Suppressor macrophage (primary cell): ENCODE measurements around the gene ZNF761.
A peak's percentile ranks its signal among the peaks of the same experiment; 100 is the strongest.
"Not testable (repeated sequence)": the region's sequence is repeated elsewhere in the genome, so short reads cannot be mapped to it uniquely, and the experiment has no call there.

Experiments
- DNase-seq, 4 experiments: peaks; one replicate each; pipeline ENCODE4 v3.0.0-alpha.2; 2020 to 2022

Gene ZNF761

DNA sequence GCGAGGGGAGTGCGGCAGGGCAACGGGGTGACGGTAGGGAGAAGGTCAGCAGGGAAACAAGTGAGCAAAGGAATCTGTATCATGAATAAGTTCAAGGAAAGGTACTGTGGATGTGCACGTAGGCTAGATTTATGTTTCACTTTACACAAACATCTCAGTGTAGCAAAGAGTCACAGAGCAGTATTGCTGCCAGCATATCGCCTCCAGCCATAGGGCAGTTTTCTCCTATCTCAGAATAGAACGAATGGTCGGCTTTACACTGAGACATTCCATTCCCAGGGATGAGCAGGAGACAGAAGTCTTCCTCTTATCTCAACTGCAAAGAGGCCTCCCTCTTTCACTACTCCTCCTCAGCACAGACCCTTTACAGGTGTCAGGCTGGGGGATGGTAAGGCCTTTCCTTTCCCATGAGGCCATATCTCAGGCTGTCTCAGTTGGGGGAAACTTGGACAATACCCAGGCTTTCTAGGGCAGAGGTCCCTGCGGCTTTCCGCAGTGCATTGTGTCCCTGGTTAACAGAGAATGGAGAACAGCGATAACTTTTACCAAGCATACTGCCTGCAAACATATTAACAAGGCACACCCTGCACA is 28.4 kb downstream of the ZNF761 start:
- not testable (repeated sequence) for DNase-seq

DNA sequence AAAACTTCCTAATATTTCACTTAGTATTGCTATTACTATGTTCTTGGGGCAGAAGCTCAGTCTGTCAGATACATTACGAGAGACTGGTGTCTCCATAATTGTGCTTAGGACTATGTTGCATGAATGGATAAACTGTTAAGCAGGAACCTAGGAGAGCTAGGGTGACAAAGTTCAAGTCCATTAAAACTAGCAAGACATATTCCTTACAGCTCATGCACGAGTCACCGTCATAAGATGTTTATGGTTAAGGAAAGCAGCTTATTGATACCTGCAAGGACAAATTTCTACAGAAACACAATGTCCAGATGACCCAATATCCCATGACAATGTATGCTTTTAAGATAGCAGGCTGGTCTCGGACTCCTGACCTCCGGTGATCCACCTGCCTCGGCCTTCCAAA is 30.1 kb downstream of the ZNF761 start:
- DNase-seq, result no peak

DNA sequence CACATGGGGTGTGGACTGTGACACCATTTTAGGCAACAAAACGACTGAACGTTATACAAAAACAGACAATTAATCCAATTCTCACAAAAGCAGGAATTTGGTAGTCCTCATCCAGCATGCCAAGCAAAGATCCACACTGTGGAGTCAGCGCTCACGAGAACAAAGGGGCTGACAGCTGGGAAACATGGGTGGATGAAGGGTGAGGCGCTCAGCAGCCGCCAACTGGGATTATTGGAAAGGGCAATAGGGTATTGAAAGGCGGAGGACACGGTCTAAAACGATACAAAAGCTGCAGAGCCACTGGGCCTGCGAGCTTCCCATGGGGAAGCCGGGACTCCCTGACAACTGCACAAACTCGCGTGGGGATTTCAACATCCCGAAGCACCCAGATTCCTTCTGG is 31.1 kb downstream of the ZNF761 start:
- DNase-seq, result no peak

DNA sequence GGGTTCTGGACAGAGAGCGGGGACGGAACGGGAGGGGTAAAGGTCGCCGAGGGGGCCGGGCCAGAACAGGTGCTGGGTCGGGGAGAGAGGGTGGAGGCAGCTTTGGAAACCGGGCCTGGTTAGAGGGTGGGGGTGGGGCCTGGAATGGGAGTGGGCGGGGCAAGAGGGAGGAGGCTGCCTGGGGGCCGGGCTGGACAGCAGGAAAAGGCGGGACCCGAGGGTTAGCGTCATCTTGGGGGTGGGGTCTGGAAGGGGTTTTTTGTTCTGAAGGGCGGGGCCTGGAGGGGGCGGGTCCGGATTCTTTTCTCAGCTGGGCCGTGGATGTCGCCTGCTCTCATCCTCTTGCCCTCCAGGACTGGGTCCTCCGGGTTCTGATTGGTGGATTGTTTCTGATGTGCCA is 31.5 kb downstream of the ZNF761 start:
- no peak for DNase-seq

DNA sequence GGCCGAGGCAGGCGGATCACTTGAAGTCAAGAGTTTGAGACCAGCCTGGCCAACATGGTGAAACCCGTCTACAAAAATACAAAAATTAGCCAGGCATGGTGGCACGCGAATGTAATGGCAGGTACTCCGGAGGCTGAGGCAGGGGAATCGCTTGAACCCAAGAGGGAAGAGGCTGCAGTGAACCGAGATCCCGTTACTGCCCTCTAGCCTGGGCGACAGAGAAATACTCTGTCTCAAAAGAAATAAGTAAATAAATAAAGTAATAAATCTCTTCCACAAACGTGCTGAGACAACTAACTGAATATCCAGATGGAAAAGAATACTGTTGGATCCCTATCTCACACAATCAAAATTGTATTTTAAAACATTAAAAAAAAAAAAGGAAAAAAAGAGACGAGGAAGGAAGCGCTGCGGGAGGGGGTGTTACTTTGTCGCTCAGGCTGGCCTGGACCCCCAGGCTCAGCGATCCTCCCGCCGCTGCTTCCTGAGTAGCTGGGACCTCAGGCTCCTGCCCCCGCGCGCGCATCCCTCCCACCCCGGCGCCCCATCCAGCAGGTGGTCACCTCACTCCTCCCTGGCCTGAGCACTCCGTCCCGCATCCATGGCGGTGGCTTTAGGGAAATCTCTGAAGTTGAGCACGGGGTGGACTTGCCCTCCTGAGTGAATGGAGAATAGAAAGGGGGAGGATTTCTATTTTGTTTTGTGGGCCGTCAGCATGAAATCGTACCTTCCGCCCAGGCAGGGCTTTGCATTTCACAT is 35.1 kb downstream of the ZNF761 start:
- no peak for DNase-seq

DNA sequence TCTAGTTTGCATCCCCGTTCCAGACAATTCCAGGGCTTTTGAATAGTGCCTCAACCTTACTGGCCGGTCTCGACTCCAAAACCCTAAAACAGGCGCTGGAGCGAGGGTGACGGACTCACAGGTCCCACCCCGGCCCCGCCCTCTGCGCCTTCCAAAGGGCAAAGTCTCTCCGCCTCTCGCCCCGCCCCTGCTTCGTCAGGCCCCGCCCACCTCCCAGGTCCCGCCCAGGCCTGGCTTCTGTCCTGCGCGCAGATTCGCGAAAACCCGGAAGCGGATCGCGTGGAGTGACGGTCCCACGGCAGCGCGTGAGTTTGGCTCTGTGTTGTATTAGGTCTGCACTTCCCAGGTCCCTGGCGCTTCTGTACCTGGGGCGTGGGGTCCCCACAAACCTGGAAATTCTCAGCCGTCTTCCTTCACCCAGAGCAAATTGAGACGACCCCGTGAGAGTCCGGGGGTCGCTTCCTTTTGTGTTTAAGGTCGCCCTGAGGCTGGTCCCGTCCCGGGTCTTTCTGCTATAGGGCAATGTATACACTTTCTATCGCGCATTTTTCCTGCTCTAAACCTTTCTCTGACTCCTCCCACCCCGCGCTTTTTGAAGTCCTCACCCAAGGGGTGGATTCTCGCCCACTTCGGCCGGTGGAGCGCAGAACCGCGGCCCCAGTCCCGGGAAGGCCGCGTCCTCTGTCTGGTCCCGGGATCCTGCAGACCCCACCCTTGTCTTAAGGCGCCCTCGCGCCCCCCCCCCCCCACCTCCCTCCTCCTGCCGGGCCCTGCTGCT is 35.9 kb downstream of the ZNF761 start, which contains the start of gene ZNF813:
Gene ZNF813 (plus strand): TSS at position 249 of the 778 bp plus-strand sequence. CDS start 16,090 bp downstream, outside the sequence.
- DNase-seq, result peak; percentile 92 to 98 (median 96)

DNA sequence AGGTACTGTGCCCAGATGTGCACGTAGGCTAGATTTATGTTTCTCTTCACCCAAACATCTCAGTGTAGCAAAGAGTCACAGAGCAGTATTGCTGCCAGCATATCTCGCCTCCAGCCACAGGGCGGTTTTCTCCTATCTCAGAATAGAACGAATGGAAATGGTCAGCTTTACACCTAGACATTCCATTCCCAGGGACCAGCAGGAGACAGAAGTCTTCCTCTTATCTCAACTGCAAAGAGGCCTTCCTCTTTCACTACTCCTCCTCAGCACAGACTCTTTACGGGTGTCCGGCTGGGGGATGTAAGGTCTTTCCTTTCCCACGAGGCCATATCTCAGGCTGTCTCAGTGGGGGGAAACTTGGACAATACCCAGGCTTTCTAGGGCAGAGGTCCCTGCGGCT is 36.8 kb downstream of the ZNF761 start:
- DNase-seq, result peak in 1 of 4 experiments; percentile 14

DNA sequence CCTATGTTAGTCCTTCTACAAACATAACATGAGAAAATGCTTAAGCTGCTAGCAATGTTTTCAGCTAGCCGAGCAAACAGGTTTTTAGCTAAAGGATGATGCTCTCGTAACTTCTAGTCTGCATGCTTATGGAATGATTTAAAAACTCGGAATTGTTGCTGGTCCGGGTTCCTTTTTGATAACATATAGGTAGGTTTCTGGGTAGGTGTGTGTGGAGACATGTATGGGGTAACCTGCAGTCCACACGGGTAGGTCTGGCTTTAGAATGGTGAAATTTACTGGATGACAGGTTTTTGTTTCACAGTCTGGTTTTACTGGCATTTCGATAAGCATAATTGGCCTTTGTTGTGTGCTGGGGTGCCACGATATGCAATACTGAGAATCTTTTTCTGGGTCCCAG is 40.1 kb downstream of the ZNF761 start:
- no peak for DNase-seq

DNA sequence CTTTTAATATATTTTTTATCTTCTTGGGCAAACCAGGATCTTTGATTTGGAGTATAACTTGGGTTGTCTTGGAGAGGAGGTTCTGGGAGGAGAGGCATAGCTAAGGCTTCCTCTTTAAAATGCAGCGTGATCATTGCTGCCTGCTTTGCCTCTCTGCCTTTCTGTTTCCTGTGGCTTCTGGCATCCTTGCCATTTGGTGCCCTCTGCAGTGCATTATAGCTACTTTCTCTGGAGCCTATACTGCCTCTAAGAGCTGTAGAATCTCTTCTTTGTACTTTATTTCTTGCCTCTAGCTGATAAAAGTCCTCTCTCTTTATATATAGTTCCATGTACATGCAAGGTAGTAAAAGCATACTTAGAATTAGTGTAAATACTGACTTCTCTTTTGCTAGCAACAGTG is 43.0 kb downstream of the ZNF761 start:
- peak in 2 of 4 experiments; percentile 4 to 10 for DNase-seq

DNA sequence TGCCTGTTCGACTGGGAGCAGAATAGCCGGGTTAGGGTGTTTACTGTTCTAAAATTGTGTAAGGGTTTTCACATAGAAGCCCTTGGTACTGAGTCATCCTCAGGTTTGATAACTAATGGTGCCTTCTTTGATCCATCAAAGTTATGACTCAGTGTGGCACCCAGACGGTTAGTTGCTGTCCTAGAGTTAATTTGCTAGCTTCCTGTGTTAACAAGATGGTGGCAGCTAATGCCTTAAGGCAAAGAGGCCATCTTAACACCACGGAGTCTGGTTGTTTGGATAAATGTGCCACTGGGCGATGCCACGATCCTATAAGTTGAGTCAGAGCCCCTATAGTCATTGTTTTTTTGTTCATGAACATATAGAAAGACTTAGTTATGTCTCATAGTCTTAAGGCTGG is 43.7 kb downstream of the ZNF761 start:
- not testable (repeated sequence) for DNase-seq

DNA sequence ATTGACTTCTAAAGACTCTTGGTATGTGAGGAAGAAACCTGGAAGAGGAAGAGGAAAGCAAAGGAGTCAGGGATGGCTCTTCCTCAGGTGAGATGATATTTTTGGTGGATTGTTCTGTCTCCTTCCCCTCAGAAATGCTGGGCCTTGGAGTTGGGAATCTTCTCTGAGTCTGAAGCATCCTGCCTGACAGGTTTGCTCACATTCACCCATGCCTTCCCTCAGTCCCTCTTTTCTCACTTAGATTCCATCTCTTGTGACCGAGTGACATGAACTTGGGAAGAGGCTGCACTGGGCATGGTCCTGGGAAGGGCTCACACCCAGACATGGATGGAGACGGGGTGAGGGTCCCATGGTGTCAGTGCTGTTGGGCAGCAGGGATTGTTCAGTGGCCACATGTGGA is 52.0 kb downstream of the ZNF761 start:
- DNase-seq, result not testable (repeated sequence)

DNA sequence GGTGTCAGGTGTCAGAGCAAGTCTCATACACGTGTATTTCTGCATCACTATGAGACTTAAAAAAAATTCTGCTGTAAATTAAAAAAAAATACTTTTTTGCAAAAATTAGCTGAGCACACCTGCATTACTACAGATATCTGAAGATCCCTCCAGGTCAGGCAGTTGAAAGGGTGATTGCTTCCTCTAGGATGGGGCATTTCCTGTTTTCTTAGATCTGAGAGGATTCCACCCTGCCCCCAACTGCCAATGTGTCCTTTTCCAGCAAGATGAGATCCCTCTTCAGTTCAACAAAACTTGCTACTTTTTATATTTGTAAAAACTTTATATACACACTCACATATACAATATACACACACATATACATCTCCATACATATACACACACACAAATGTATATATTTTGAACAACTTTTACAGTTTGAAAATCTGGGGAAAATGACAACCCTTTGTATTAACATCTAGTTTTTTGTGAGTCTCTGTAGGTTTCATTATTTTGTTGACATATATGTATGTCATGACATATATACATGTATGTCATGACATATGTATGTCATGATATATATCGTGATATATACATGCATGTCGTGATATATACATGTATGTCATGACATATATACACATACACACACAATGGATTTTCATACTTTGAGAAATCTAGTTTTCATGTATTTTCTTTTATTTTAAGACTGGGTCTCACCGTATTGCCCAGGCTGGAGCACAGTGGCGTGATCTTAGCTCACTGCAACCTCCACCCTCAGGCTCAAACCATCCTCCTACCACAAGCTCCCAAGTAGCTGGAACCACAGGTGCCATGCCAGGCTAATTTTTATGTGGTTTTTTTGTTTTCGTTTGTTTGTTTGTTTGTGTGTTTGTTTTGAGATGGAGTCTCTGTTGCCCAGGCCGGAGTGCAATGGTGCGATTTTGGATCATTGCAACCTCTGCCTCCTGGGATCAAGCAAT is 53.5 kb downstream of the ZNF761 start:
- DNase-seq, result no peak

DNA sequence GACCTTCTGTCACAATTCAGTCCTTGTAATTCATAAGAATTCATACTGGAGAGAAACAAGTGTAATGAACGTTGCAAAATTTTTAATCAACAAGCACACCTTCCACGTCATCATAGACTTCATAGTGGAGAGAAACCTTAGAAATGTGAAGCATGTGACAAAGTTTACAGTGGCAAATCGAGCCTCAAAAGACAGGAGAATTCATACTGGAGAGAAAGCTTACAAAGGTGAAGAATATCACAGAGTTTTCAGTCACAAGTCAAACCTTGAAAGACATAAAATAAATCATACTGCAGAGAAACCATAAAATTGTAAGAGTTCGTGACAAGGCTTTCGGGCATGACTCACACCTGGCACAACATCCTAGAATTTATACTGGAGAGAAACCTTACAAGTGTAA is 60.4 kb downstream of the ZNF761 start:
- DNase-seq, result no peak

DNA sequence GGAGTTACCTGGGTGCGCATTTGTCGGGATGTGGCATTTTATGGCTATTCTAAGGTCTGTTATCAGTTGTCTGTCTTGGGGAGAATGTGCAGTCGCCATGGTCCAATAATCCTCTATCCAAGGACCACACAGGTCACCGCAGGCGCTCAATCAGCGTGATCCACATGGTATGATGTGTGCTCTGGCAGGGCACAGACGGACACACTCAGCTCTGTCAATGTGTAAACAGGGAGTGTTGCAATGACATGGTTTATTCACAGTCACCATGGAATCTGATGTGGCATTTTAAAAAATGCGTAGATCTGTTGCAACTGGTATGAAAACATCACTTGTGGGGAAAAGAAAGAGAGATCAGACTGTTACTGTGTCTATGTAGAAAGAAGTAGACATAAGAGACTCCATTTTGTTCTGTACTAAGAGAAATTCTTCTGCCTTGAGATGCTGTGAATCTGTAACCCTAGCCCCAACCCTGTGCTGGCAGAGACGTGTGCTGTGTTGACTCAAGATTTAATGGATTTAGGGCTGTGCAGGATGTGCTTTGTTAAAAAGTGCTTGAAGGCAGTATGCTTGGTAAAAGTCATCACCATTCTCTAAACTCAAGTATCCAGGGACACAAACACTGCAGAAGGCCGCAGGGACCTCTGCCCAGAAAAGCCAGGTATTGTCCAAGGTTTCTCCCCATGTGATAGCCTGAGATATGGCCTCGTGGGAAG is 65.7 kb downstream of the ZNF761 start:
- not testable (repeated sequence) for DNase-seq

DNA sequence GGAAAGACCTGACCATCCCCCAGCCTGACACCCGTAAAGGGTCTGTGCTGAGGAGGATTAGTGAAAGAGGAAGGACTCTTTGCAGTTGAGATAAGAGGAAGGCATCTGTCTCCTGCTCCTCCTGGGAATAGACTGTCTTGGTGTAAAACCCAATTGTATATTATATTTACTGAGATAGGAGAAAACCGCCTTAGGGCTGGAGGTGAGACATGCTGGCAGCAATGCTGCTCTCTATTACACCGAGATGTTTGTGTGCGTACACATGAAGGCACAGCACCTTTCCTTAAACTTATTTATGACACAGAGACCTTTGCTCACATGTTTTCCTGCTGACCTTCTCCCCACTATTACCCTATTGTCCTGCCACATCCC is 66.2 kb downstream of the ZNF761 start:
- DNase-seq, result not testable (repeated sequence)

DNA sequence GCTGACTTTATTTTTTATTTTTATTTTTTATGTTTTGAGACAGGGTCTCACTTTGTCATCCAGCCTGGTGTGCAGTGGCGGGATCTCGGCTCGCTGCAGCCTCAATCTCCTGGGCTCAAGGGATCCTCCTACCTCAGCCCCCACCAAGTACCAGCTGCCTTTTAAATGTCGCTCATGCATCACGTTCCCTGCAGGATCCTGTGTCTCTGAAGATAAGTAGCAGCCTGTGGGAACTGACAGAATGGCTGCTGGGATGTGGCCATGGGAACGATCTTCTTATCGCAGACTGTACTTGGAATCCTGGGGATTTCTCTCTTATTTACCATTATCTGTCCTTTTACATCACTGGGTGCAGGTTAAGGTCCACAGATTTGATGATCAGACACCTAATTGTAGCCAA is 71.4 kb downstream of the ZNF761 start:
- DNase-seq, result not testable (repeated sequence)

DNA sequence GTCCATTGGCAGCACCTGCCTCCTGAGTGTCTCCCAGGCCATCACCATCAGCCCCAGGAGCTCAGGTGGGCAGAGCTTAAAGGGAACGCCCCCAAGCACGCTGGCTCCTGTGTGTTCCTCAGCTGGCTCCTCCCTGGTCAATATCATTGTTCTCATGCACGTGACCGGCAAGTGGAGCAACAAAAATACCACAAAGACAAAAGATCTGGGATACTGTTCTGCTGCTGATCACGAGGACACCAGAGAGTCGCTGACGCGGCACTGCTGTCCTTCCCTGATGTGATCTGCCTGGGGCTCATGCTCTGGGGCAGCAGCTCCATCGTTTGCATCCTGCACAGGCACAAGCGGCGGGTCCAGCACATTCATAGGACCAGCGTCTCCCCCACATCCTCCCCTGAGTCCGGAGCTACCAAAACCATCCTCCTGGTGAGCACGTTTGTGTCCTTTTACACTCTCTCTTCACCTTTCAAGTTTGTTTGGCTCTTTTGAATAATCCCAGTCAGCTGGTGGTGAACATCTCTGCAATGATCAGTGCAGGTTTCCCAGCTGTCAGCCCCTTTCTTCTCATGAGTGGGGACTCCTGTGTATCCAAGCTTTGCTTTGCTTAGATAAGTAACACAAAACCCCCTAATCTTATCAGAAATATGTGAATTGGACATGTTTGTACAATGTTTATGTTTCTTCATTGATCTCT is 72.0 kb downstream of the ZNF761 start:
- DNase-seq, result peak in 3 of 4 experiments; percentile 8 to 25 (median 10)

DNA sequence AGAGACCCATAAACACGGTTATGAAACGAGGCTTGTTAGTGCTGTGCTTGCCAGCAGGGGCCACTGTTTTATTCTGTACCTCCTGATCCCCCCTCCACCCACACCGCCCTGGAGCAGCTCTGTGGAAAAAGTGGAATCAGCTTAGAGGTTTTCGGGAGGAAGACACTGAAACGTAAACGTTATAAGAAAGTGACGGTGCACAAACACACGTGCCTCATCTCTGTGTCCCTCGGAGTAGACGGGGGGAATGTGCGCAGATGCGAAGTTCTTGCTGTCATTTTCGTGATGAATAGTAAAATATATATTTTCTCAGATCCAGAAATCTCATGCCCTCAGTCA is 72.5 kb downstream of the ZNF761 start:
- peak in 1 of 4 experiments; percentile 16 for DNase-seq

DNA sequence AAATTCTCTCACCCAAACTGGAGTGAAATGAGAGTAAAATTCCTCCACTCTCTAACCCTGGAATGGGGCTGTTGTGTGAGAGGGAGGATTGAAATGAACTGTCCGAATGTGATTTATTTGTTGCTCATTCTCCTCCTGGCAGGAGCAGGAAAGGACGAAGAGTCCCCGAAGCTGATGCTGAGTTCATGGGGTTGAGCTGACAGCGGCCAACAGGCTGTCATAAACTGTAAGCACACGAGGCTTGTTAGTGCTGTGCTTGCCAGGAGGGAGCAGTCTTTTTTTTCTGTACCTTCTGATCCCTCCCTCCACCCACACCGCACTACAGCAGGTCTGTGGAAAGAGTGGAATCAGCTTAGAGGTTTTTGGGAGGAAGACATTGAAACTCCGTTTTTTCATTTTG is 73.1 kb downstream of the ZNF761 start:
- DNase-seq, result no peak

DNA sequence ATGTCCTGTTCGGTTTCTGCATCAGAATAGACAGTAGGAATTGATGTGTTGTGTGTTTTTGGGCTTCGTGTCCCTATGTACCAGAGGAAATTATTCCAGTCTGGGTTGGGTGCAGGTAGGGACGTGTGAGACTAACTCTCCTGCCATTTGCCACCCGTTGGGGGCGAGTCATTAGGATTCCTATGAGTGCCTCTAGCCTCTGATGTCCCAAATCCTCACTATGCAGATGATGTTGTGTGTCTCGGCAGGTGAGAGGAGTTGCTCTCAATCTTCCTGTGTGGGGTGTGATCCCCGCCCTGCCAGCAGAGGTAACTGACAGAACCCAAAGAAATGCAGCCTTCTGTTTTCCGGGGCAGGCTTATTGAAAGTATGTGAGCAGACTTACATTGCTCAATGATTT is 74.9 kb downstream of the ZNF761 start:
- no peak for DNase-seq
